Measurements from ENCODE around the gene PRR23E.

PRR23E gene

DNA sequence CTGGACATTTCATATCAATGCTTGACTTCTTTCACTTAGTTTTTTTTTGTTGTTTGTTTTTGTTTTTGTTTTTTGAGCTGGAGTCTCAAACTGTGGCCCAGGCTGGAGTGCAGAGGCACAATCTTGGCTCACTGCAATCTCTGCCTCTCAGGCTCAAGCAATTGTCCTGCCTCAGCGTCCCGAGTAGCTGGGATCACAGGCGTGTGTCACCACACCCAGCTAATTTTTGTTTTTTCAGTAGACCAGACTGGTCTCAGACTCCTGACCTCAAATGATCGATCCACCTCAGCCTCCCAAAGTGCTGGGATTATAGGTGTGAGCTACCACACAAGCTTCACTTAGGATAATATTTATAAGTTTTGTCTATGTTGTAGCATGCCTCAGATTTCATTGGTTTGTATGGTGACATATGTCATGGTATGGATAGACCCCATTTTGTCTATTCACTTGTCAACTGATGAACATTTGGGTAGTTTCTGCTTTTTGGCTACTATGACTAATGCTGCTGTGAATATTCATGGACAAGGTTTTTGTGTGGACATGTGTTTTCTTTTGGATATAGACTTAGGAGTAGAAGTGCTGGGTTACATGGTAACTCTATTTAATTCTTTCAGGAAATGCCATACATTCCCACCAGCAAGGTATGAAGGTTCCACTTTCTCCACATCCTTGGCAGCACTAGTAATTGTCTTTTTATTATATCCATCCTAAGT, 6.8 kb upstream of the PRR23E start:
- DNase-seq: no peak

DNA sequence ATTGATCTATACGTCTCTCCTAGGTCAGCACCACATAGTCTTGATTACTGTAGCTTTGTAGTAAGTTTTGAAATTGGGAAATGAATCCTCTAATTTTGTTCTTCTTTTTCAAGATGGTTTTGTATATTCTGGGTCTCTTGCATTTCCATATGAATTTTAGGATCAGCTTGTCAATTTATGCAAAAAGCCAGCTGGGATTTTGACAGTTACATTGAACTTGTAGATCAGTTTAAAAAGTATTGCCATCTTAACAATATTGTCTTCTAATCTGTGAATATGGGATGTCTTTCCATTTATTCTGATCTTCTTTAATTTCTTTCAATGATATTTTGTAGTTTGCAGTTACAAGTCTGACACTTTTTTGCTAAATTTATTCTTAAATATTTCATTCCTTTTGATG, 5.6 kb upstream of the PRR23E start:
- no peak for DNase-seq

DNA sequence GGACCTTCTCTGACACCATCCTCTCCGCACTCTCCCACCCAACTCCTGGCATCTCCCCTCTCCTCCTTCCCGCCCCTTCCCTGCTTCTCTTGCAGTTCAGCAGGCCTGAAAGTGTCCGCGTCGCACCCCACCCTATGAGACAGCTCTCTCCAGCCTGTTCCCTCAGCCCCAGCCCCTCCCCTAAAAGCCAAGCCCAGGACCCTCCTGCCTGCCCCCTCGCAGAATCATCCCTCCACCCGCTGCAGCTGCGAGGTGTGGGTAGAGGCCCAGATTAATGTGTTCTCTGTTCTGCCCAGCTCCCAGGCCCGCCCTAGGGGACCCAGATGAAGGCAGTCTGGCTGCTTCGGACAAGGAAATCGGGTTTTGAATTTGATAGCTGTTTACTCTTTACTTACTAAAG, 410 bp downstream of the PRR23E start:
- no peak for DNase-seq

DNA sequence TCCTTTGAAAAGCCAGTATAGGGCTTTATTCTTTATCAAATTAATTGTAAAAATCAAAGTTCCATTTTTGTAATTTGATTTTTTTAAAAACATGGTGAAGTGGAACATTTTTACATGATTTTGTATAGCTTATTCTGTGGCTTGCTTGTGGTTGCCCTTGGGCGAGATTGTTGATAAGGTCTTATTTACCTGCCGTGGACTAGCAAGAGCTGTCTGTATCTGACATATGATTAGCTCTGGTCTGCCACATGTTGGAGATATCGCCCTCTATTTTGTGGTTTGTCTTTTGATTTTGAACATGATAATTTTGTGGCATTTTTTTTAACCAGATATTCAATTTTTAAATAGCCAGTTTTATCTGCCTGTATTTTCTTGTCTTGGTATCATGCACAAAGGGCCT, 844 bp downstream of the PRR23E start:
- no peak for DNase-seq

DNA sequence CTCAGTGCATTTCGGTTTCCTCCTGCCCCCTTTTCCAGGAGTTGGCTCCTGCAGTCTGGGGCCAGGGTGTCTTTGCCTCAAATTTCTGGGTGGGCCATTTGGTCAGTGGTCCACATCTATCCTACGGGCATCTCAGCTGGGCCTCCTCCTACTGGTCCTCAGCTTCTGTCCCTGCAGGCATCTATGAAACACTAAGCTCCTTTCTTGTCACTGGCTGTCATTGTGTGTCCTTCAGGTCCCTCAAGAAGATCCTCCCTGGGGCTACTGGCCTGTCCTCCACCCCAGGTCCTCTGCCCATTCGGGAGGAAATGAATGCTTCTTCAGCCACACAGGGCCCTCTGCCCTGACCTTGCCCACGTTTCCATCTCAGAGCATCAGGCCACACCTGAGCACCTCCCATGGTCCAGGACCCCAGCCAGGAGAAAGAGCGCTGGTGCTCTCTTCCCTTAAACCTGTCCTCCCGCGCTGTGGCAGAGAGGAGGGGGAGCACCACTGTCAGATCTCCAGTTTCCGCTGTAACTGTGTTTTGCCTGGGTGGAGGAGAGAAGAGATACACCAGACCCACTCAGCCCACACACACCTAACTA, 1.8 kb downstream of the PRR23E start:
- DNase-seq: no peak

DNA sequence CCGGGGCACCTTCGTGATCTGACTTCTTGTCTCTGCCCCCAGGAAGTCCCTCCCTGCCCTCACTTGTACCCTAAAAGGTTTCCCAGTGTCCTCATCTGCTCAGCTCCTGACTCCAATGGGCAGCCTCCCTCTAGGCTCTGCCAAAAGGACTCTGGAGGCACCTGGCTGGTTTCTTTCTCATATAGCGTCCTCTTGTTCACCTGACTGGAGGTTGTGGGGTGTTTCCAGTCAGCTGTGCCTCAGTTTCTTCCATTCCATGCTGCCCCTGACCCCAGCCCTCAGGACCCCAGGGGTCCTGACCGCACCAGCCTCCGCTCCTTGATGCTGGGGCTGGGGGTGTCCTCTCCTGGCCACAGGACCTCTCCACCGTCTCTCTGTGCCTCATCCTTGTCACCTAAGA, 2.5 kb downstream of the PRR23E start:
- no peak for DNase-seq

GRCh38 chr3:127196002-127196401, 3.1 kb downstream of the PRR23E start:
- no peak for DNase-seq

DNA sequence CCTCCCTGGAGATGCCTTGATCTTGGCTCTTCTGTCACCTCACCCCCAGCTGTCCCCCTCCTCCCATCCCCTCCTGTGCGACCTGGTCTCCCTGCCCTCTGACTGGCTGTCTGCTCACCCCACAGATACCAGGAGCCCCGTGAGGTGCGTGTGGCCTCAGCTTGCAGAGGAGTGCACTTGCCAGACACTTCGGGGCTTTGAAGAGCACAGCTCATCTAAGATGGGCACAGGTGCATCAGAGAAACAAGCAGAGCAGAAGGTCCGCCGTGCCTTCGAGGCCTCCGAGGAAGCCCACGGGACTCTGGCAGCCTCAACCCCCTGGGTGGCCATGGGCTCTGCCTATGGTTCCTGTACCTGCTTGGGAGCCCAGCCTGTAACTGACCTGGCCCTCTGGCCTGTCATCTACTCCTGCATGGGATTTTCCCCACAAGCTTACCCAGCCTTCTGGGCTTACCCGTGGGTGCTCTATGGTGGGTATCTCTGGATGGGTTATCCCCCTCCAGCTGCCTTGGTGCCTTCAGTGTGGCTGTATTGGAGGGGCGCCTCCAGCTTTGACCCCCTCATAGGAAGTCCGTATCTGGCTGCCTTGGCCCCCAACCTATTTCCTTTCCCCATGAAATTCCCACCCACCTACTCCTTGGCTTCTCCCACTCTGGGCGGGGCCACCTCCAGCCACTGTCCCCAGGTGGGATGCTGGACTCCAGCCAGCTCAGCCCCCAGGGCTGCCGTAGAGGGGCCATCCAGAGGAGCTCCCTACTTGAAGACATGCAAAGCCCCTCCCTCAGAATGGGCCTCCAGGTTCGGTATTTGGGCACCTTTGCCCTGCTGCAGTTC, 3.8 kb downstream of the PRR23E start:
- no peak for DNase-seq

GRCh38 chr3:127197300-127198189, 4.6 kb downstream of the PRR23E start:
- no peak for DNase-seq

DNA sequence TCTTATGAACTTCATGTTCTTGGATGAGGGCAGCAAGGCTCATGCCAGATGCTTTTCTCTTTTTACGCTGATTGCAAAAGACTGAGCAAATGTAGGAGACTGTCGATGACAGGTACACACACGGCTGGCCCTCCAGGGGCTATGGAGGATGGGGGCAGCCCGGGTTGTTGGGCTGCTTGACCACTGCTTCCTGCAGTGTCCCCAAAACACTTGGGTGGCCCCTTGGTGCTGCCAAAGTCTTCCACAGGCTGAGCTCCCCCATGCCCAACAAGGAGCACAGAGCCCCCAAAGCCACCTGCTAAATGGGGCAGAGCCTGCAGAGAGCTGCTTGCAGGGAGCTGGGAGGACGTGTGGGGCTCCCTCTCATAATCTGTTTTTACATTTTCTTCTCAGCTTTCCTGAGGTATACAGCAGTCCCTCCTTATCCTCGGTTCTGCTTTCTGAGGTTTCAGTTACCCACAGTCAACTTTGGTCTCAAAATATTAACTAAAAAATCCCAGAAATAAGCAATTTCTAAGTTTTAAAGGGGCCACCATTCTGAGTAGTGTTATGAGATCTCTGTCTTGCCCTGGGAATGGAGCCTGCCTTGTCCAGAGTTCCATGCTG, 7.3 kb downstream of the PRR23E start:
- DNase-seq: no peak

- DNase-seq: no peak
Measured at GRCh38 chr3:127203024-127203423, 10.1 kb downstream of the PRR23E start.

GRCh38 chr3:127204841-127205582, 12.1 kb downstream of the PRR23E start:
- DNase-seq: no peak

- no peak for DNase-seq
Measured at GRCh38 chr3:127206154-127206553, 13.2 kb downstream of the PRR23E start.

GRCh38 chr3:127206611-127207516, 13.9 kb downstream of the PRR23E start:
- no peak for DNase-seq

- no peak for DNase-seq
Measured at GRCh38 chr3:127207727-127208482, 15.0 kb downstream of the PRR23E start.

GRCh38 chr3:127208483-127209100, 15.7 kb downstream of the PRR23E start:
- DNase-seq: no peak

DNA sequence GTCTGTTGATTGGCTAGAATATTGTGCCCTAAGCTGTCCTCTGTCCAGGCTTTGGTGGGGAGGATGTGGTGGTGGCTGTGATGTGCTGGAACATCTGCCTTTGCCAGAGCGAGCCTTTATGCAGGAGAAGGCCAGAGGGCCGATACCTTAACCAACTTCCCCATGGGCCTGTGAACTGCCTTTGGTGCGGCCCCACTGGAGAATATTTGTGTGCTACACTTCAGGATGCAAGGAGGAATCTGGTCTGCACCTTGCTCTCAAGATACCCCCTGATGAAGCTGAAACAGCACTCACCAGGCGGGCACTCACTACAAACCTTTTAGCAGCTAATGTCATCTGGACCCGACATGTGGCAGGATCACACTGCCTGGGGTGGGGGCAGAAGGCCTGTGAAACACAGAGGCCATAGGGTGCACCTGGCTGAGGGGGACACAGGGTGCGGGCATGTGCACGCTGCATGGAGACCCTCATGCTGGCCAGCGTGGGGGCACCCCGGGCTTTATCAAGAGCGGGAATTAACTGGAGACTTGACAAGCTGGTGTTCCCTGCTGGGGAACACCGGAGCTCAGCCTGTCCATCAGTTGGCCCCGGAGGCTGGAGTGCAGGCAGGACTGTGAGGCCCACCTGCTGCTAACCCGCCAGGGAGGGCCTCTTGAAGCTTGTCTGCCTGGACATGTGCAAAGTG, 16.4 kb downstream of the PRR23E start:
- no peak for DNase-seq

GRCh38 chr3:127209840-127210653, 17.1 kb downstream of the PRR23E start:
- DNase-seq: no peak
